Measurements from ENCODE around the gene TRIM16.
"Not testable (repeated sequence)": the region's sequence is repeated elsewhere in the genome, so short reads cannot be mapped to it uniquely, and the experiment has no call there.

TRIM16 gene

DNA sequence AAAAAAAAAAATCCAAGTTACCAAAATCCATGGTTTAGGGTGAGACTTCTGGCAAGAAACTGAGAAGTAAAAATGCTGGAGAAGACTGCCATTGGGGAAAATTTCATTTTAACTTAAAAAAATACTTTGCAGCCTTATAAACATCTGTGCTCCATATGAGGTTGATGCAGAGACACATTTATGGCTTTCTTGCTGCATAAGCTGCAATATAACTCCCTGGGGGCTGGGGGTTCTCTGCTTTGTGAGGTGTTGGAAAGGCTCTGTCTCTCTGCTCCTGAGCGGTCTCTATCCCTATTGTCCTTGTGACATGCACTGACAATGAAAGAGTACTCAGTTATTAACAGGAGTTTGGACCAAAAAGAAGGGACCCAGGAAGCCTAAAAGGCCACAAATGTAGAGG, 71.0 kb downstream of the TRIM16 start:
- DNase-seq, result not testable (repeated sequence)

DNA sequence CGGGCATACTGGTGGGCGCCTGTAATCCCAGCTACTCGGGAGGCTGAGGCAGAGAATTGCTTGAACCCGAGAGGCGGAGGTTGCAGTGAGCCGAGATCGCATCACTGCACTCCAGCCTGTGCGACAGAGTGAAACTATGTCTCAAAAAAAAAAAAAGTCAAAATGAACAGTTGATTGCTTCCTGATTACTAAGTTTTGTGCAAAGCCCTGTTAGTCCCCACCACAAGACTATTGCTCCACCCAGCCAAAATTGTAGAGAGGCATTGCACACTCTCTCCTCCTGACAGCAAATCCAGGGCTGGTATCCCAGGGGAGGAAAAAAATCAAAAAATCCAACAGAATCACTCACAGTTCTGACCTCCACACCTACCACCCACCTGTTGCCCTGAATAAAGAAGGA, 91.2 kb downstream of the TRIM16 start:
- not testable (repeated sequence) for DNase-seq

DNA sequence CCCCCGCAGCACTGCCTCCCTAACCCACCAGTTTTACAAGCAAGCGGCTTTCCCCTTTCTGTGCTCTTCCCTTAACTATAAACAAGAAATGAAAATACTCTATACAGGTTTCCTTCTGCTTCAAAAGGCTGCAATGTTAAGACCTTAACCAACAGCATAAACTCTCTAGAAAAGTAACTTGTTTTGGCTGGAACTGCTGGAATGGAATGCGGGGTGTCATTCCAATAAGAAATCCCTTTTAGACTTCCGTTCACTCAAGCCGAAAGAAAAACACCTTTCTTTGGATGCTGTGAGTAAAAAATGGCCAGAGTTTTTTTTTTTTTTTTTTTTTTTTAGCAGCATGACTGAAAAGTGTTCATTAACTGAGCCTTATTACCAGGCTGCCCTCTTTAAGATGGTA, 92.1 kb downstream of the TRIM16 start:
- not testable (repeated sequence) for DNase-seq

DNA sequence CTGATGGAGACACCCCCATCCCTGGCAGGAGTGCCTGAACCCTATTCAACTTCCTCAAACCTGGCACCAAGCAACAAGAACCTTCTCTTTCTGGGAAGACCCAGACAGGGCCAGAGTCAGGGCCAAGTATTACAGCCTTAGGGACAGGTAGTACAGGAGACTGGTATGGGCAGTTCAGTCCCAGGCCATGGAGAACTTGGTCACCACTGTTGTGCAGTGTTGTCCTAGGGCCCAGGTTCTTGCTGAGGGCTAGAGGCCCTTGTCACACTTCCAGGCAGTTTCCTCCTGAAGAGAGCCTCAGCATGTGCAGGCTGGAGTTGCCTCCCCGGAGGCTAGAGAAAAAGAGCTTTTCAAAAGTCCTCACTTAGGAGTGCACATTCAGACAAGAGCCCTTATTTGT, 93.3 kb downstream of the TRIM16 start:
- not testable (repeated sequence) for DNase-seq

DNA sequence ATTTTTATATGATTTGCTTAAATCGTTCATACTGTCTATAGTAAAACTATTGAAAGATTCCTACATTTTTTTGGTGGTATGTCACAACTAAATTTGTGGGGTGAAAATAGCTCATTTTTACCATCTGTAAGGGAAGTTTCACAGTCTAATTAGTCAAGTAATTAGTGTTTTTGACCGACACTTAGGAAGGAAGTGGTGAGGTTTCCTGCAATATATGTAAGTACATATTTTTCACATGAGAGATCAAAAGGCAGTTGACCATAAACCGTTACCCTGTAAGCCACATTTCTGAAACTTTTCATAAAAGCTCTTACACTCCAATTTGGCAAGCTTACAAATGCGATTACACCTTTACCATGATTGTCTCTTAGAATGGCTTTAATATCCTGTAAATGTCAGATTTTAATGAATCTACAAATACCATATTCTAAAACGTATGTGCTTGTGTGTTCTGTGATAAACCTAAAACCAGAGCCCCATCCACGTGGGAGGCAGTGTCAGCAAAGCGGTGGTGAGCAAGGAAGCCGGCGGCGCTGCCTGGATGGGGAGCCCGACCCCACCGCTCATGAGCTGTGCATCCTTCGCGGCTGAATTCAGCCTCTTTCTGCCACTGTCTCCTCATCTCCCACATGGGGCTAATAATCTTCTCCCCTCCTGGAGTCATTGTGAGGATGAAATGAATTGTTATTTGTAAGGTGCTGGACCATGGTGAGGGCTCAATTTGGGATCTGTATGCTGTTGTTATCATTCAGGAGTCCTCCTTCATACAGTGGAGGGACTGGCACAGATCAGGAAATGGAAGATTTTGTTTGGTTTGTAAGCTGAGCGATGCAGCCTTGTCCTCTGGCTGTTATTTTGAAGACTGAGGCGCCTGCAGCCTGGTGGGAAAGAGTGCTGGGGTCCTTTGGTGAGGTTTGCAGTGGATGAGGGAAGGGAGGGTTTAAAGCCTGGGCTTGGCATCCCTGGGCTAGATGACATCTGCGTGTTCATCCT, 94.3 kb downstream of the TRIM16 start:
- DNase-seq, result peak; percentile 38

DNA sequence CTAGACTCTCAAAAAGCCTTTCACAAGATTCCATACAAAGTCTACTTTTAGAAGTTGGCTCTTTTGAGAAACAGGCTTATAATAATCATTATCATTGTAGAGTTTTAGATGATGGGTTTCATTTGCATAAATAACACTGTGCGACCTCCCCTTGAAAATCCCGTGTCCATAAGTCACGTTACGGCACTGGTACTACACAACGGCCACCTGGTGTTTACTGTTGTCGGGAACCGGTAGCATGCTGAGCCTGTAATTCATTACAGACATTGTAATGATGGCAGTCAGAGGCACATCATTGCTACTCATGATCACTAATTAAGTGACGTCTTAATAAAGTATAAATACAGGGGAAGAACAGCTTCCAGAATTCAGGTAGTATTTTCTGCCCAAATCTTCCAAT, 96.1 kb downstream of the TRIM16 start:
- DNase-seq, result not testable (repeated sequence)

DNA sequence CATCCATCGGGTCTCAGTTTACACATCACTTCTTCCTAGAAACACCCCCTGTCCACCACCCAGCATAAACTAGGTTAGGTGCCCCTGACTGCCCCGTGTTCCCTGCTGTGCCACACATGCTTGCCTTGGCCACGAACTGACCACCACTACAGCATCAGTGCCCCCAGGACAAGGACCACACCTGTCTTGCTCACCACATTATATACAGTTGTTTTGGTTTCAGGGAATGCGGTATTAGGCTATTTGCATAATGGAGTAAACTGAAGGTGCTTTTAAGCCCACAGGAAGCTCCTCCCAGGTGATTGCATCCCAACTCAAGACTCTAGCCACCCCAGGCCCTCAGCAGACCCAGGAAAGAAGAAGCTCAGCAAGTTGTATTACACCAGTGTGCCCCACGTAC, 100.8 kb downstream of the TRIM16 start:
- DNase-seq, result not testable (repeated sequence)

DNA sequence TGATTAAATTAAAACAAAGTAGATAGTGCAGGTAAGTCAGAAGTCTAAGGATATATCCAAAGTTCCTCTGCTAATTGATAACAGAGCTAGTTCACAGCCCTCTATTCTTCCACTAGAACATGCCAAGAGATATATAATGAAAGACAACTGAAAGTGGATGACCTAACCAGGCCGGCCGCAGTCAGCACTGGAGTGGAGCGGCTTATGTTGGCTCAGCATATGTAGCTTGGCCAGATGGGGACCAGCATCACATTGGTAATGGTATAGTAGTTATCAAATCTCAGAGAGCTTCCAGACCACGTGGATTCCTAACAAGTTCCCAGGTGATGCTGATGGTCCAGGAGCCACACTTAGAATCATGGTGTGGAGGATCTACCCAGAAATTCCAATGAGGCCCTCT, 102.6 kb downstream of the TRIM16 start:
- DNase-seq, result not testable (repeated sequence)

Data from CD4-positive, alpha-beta T cell treated with Interleukin-21 for 1 hour (primary cell).